GM13977 (cell line): Measurements from ENCODE around the gene GMCL1.

ENCODE experiments used
- DNase-seq: peaks from one replicate; pipeline ENCODE4 v3.0.0; 2012; ENCODE audit warnings: low spot score
- in situ Hi-C: fragments of 300-500 bp; cut with MboI; formaldehyde crosslinking; loops from one replicate; pipeline ENCODE4 v1.12.0; 2022; ENCODE audit warnings: low sequenced_read_pairs, low pct_unique_long_range_greater_than_20kb, mixed read lengths, inconsistent platforms; ENCODE audit not compliant: unreplicated experiment
- TF ChIP-seq, protein P1 (sequence below): IDR thresholded peaks from 2 replicates; pipeline ENCODE4 v1.5.1; 2012; ENCODE audit warnings: mild to moderate bottlenecking, control low read depth; ENCODE audit not compliant: insufficient read depth; ENCODE audit errors: extremely low read depth, missing control alignments

Gene GMCL1

DNA sequence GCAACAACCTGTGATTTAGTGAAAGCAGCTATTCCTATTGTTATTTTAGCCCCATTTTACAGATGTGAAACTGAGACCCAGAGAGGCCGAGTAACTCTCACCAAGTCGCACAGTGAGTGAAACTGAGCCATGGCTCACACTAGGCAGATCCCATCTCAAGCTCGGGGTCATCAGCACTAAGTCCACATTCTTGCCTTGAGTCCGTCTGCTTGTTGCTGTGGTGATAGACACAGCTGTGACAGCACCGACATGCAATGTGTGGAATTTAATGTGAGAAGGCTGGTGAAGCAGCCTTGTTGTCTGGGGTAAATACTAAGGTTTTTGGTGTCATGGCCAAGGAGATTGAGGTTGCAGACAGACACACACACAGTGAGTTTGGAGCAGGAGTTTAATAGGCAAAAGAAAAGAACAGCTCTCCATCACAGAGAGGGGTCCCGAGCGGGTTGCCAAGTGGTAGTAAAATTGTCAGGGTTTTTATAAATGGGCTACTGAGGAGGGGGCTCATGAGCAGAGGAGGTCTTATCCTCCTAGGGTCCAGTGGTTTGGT lies 40.2 kb upstream of the GMCL1 start:
- DNase-seq: no peak
- in situ Hi-C loops: no loop called here
- TF ChIP-seq, protein P1, sequence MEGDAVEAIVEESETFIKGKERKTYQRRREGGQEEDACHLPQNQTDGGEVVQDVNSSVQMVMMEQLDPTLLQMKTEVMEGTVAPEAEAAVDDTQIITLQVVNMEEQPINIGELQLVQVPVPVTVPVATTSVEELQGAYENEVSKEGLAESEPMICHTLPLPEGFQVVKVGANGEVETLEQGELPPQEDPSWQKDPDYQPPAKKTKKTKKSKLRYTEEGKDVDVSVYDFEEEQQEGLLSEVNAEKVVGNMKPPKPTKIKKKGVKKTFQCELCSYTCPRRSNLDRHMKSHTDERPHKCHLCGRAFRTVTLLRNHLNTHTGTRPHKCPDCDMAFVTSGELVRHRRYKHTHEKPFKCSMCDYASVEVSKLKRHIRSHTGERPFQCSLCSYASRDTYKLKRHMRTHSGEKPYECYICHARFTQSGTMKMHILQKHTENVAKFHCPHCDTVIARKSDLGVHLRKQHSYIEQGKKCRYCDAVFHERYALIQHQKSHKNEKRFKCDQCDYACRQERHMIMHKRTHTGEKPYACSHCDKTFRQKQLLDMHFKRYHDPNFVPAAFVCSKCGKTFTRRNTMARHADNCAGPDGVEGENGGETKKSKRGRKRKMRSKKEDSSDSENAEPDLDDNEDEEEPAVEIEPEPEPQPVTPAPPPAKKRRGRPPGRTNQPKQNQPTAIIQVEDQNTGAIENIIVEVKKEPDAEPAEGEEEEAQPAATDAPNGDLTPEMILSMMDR: no peak

DNA sequence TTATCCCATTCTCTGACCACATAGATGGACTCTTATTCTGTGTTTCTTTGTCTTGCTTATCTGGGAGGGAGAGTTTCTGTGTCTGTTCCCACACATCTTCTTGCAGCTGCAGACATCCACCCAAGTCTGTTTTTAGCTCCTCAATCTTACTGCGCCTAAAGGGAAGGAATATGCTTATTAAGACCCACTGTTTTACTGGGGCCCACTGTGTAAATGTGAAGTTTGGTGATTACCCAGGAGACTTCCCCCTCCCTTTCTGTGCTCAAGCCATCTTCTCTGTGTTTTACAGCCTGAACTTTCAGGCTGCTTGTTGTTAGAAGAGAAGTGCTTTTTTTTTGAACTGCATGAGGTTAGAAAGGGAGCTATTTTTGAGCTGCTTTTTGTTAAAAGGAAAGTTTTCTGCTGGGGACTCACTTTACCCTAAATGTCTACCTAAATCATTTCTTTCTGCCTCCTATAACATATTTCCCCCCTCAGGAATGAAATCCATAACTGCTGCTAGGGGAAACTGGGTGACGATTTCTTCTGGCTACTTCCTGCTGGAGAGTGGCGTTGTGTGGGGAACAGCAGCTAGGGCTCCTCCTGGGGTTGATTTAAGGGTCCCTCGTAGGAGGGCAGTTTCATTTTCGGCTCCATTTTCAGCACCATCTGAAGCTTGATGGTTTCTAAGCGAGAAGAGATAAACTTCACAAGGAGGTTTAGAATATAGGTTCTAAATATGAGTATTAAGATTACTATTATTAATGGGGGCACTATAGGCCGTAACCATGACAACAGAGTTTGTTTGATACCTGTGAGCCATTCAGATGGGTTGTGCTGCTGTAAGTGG lies 39.5 kb upstream of the GMCL1 start:
- in situ Hi-C loops: no loop called here
- TF ChIP-seq, protein P1: no peak
- no peak for DNase-seq

DNA sequence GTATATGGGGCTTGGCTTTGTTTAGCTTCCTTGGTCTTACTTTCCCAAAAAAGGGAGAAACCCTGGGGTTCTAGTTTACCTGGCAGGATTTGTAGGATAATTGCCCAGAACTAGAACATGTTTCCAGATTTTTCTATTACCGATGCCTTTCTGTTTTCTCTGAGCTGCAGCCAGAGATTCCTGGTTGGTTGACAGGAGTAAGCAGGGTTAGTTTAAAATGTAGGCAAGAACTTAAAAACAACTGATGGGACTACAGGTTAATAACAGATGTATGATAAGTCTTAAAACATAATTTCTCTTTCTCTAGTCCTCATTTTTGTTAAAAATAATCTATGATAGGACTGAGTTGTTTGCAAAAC lies 38.9 kb upstream of the GMCL1 start:
- in situ Hi-C loops: no loop called here
- TF ChIP-seq, protein P1: no peak
- DNase-seq: no peak

- in situ Hi-C loops: no loop called here
- TF ChIP-seq, protein P1: no peak
- no peak for DNase-seq
Measured at GRCh38 chr2:69791045-69791444, 38.4 kb upstream of the GMCL1 start.

GRCh38 chr2:69796174-69796573 lies 33.3 kb upstream of the GMCL1 start:
- DNase-seq: no peak
- in situ Hi-C loops: no loop called here
- TF ChIP-seq, protein P1: no peak

- in situ Hi-C loops: no loop called here
- DNase-seq: no peak
- TF ChIP-seq, protein P1: no peak
Measured at GRCh38 chr2:69797235-69797634, 32.2 kb upstream of the GMCL1 start.
